H1 (cell line): ENCODE data around the gene TGM3. TPM values are rescaled to one million over a fixed set of nuclear protein-coding genes. Genes with fewer than 3 reads are reported as not detected.

Source experiments
- BCL11A ChIP-seq, 2 experiments: IDR thresholded peaks; one replicate each; pipeline ENCODE4 v1.6.1; 2011; ENCODE audit warnings: low read depth in 2 of 2, low read length in 2 of 2, mild to moderate bottlenecking in 2 of 2
- CHD1 ChIP-seq: IDR thresholded peaks from 2 replicates; pipeline ENCODE4 v1.6.1; 2012; ENCODE audit warnings: low read depth, low read length, improper control_type of control experiment
- GABPA ChIP-seq: IDR thresholded peaks from 2 replicates; pipeline ENCODE4 v1.6.1; 2011; ENCODE audit warnings: mild to moderate bottlenecking, low read length, moderate library complexity, borderline replicate concordance; ENCODE audit not compliant: insufficient read depth
- TAF1 ChIP-seq: IDR thresholded peaks from 2 replicates; pipeline ENCODE4 v1.6.1; 2011; ENCODE audit warnings: mild to moderate bottlenecking, low read depth, low read length
- polyA plus RNA-seq, 7 experiments: library from polyadenylated mRNA; depleted of rRNA in 3 of 7; stranded (reverse) in 5 of 7; unstranded in 2 of 7; fragments of >200 nt in 5 of 7; fragments of 200-250 nt in 2 of 7; gene quantifications; 1 replicate in 5 of 7; 2 replicates in 1 of 7; 4 replicates in 1 of 7; pipeline versions ENCODE4 v1.2.1 to v1.2.3, GENCODE V29; 2011 to 2013; ENCODE audit warnings: missing spikeins in 2 of 7, mixed read lengths in 2 of 7
- total RNA-seq: library from RNA; stranded (reverse); fragmentation: NEBNext Ultra II Directional; extraction: Animal tissue kit (Norgen Biotek cat#: 25700); gene quantifications from 2 replicates; pipeline ENCODE4 v1.2.1, GENCODE V29; 2021
- TF ChIP-seq, protein P1 (sequence below), 3 experiments: IDR thresholded peaks; 1 replicate in 2 of 3; 2 replicates in 1 of 3; pipeline versions ENCODE4 v1.5.1 to v1.6.1; 2011; ENCODE audit warnings: low read length in 3 of 3, mild to moderate bottlenecking in 3 of 3, inconsistent platforms in 2 of 3, low read depth in 1 of 3, moderate library complexity in 1 of 3; ENCODE audit not compliant: insufficient read depth in 1 of 3; ENCODE audit errors: control extremely low read depth in 1 of 3

The TGM3 gene
- total and polyA plus RNA-seq, 2 of the 8 experiments (the other 6 are each of a cell fraction or from before 2014, with no cell fraction given) = 0.12 TPM; not detected in 1

DNA sequence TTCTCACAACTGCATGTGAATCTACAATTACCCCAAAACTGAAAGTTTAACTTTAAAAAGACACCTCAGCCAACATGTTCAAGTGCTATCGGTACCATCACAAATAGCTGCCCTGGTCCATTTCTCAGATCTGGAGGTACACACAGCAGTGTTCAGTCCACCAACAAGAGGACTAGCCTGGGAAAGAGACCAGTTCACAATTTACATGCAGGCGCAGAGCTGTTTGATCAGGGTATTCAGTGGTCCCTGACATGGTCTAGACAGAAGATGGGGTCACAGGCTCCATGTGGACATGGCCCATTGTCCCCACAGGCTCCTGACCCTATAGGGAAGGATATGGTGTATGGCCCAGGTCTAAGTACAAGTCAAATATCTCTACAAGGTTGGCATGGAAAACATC lies 69.3 kb downstream of the TGM3 start (continued):
- TF ChIP-seq, protein P1, sequence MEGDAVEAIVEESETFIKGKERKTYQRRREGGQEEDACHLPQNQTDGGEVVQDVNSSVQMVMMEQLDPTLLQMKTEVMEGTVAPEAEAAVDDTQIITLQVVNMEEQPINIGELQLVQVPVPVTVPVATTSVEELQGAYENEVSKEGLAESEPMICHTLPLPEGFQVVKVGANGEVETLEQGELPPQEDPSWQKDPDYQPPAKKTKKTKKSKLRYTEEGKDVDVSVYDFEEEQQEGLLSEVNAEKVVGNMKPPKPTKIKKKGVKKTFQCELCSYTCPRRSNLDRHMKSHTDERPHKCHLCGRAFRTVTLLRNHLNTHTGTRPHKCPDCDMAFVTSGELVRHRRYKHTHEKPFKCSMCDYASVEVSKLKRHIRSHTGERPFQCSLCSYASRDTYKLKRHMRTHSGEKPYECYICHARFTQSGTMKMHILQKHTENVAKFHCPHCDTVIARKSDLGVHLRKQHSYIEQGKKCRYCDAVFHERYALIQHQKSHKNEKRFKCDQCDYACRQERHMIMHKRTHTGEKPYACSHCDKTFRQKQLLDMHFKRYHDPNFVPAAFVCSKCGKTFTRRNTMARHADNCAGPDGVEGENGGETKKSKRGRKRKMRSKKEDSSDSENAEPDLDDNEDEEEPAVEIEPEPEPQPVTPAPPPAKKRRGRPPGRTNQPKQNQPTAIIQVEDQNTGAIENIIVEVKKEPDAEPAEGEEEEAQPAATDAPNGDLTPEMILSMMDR (IDR thresholded peaks at IDR 0.05; ENCODE audit: control extremely low read depth in 1 of 3, insufficient read depth in 1 of 3, low read depth in 1 of 3, low read length in 3 of 3) = no peak
- no peak for TF ChIP-seq BCL11A (IDR thresholded peaks at IDR 0.05; ENCODE audit: low read depth in 2 of 2, low read length in 2 of 2)
- TF ChIP-seq TAF1 = no peak
- TF ChIP-seq GABPA = no peak
- no peak for TF ChIP-seq CHD1
